ENCODE results near the gene FASLG.

DNA sequence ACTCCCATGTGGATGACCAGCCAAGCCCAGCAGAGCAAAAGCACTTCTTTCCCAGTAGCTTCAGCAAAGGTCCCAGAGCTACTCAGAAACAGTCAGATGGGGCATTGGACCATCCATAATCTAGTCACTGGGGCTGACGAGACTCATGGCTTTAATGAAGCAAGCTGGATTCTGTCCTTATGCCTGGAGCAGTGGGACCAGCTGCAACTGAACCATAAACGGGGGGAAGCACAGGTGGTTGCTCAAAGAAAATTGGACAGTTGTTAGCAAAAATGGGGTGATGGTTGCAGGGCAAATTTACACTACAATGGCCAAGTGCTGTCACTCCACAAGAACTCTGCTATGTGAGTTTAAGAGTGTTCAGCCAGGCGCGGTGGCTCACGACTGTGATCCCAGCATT, 17.4 kb upstream of the FASLG start:
- TF ChIP-seq GATA2 (IDR thresholded peaks at IDR 0.05; ENCODE audit: low read depth, low read length): no peak
- TF ChIP-seq GATA3 (IDR thresholded peaks at IDR 0.05; ENCODE audit: low read depth, low read length): no peak
